Measurements from ENCODE around the gene BRF1. TPM values are rescaled to one million over a fixed set of nuclear protein-coding genes. Genes with fewer than 3 reads are reported as not detected.

Gene BRF1
- total and polyA plus RNA-seq, 2 of the 8 experiments (the other 6 are each of a cell fraction or from before 2014, with no cell fraction given), result 7.7 to 18.3 TPM

DNA sequence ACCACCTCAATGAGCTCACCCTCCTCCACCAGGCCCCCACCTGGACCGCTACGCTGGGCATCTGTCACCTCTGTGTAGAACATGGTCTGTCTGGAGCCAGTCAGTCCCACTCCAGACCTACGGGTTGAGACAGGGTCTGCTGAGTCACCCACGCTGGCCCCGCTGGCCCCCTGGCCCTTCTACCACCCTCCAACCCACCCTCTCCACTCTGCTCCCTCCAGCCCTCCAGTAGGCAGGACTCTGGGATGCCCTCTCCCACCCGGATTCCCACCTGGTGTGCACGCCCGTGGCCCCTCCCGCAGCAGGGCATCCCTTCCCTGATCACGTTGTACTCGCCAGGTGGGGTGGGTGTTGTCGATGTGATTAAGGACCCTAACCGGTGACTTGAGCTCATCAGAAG, 127.7 kb downstream of the BRF1 start (continued):
- TF ChIP-seq, protein P1, sequence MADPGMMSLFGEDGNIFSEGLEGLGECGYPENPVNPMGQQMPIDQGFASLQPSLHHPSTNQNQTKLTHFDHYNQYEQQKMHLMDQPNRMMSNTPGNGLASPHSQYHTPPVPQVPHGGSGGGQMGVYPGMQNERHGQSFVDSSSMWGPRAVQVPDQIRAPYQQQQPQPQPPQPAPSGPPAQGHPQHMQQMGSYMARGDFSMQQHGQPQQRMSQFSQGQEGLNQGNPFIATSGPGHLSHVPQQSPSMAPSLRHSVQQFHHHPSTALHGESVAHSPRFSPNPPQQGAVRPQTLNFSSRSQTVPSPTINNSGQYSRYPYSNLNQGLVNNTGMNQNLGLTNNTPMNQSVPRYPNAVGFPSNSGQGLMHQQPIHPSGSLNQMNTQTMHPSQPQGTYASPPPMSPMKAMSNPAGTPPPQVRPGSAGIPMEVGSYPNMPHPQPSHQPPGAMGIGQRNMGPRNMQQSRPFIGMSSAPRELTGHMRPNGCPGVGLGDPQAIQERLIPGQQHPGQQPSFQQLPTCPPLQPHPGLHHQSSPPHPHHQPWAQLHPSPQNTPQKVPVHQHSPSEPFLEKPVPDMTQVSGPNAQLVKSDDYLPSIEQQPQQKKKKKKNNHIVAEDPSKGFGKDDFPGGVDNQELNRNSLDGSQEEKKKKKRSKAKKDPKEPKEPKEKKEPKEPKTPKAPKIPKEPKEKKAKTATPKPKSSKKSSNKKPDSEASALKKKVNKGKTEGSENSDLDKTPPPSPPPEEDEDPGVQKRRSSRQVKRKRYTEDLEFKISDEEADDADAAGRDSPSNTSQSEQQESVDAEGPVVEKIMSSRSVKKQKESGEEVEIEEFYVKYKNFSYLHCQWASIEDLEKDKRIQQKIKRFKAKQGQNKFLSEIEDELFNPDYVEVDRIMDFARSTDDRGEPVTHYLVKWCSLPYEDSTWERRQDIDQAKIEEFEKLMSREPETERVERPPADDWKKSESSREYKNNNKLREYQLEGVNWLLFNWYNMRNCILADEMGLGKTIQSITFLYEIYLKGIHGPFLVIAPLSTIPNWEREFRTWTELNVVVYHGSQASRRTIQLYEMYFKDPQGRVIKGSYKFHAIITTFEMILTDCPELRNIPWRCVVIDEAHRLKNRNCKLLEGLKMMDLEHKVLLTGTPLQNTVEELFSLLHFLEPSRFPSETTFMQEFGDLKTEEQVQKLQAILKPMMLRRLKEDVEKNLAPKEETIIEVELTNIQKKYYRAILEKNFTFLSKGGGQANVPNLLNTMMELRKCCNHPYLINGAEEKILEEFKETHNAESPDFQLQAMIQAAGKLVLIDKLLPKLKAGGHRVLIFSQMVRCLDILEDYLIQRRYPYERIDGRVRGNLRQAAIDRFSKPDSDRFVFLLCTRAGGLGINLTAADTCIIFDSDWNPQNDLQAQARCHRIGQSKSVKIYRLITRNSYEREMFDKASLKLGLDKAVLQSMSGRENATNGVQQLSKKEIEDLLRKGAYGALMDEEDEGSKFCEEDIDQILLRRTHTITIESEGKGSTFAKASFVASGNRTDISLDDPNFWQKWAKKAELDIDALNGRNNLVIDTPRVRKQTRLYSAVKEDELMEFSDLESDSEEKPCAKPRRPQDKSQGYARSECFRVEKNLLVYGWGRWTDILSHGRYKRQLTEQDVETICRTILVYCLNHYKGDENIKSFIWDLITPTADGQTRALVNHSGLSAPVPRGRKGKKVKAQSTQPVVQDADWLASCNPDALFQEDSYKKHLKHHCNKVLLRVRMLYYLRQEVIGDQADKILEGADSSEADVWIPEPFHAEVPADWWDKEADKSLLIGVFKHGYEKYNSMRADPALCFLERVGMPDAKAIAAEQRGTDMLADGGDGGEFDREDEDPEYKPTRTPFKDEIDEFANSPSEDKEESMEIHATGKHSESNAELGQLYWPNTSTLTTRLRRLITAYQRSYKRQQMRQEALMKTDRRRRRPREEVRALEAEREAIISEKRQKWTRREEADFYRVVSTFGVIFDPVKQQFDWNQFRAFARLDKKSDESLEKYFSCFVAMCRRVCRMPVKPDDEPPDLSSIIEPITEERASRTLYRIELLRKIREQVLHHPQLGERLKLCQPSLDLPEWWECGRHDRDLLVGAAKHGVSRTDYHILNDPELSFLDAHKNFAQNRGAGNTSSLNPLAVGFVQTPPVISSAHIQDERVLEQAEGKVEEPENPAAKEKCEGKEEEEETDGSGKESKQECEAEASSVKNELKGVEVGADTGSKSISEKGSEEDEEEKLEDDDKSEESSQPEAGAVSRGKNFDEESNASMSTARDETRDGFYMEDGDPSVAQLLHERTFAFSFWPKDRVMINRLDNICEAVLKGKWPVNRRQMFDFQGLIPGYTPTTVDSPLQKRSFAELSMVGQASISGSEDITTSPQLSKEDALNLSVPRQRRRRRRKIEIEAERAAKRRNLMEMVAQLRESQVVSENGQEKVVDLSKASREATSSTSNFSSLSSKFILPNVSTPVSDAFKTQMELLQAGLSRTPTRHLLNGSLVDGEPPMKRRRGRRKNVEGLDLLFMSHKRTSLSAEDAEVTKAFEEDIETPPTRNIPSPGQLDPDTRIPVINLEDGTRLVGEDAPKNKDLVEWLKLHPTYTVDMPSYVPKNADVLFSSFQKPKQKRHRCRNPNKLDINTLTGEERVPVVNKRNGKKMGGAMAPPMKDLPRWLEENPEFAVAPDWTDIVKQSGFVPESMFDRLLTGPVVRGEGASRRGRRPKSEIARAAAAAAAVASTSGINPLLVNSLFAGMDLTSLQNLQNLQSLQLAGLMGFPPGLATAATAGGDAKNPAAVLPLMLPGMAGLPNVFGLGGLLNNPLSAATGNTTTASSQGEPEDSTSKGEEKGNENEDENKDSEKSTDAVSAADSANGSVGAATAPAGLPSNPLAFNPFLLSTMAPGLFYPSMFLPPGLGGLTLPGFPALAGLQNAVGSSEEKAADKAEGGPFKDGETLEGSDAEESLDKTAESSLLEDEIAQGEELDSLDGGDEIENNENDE (IDR thresholded peaks at IDR 0.05; ENCODE audit: insufficient replicate concordance, low read length), result no peak
- TF ChIP-seq, protein P2, sequence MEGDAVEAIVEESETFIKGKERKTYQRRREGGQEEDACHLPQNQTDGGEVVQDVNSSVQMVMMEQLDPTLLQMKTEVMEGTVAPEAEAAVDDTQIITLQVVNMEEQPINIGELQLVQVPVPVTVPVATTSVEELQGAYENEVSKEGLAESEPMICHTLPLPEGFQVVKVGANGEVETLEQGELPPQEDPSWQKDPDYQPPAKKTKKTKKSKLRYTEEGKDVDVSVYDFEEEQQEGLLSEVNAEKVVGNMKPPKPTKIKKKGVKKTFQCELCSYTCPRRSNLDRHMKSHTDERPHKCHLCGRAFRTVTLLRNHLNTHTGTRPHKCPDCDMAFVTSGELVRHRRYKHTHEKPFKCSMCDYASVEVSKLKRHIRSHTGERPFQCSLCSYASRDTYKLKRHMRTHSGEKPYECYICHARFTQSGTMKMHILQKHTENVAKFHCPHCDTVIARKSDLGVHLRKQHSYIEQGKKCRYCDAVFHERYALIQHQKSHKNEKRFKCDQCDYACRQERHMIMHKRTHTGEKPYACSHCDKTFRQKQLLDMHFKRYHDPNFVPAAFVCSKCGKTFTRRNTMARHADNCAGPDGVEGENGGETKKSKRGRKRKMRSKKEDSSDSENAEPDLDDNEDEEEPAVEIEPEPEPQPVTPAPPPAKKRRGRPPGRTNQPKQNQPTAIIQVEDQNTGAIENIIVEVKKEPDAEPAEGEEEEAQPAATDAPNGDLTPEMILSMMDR (IDR thresholded peaks at IDR 0.05; ENCODE audit: control extremely low read depth in 1 of 3, insufficient read depth in 1 of 3, low read depth in 1 of 3, low read length in 3 of 3), result no peak
- TF ChIP-seq NANOG (IDR thresholded peaks at IDR 0.05; ENCODE audit: insufficient read depth, low read depth, low read length, poor library complexity, severe bottlenecking) (no peak), KDM1A (IDR thresholded peaks at IDR 0.05; ENCODE audit: borderline replicate concordance, low read length) (no peak), CTBP2 (IDR thresholded peaks at IDR 0.05; ENCODE audit: borderline replicate concordance, insufficient read depth, insufficient read length, low read length) (no peak), KDM5A (IDR thresholded peaks at IDR 0.05; ENCODE audit: low read length) (no peak), RXRA (IDR thresholded peaks at IDR 0.05; ENCODE audit: insufficient read depth, low read depth, low read length) (no peak), JUND (IDR thresholded peaks at IDR 0.05; ENCODE audit: low read length) (no peak), SP1 (IDR thresholded peaks at IDR 0.05; ENCODE audit: low read depth, low read length) (no peak)
